ENCODE measurements around the gene LSM2. TPM values are rescaled to one million over a fixed set of nuclear protein-coding genes. Genes with fewer than 3 reads are reported as not detected.
"Not testable (repeated sequence)": the region's sequence is repeated elsewhere in the genome, so short reads cannot be mapped to it uniquely, and the experiment has no call there.

Gene LSM2
- total and polyA plus RNA-seq, 12 donors, result 17.5 to 52.0 (median 23.0) TPM

DNA sequence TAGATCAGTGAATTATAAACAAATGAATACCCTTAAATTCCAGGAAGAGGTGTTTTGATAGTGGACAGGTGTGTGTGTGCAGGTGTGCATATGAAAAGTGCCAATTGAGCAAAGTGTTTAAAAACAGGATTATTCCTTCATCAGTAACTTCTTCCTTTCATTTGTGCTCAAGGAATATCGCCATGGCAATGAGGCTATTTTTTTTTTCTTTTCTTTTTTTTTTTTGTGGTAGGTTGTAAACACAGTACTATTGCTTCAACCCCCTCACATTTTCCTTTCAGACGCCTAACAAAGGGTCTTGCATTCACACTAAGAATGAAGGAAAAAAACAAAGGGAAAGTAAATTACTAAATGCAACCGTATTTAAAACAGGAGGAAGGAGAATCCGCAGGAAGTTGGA is 18.8 kb upstream of the LSM2 start:
- intact Hi-C loops (cut with DNase I), result loop anchor here in 2 of 10 donors (5.0 to 10.0 kb wide), 2 partner anchors 88 to 281 kb away; partner anchors contain the start of genes ATP6V1G2 (in 1 of the 2), CLIC1 (in 1 of the 2), DDX39B (in 1 of the 2) and NFKBIL1 (in 1 of the 2)
- 77 to 78% methylated on average over 4 of the region's 4 CpGs for WGBS, 2 donors
- peak overlapping the region in 7 of 10 donors; percentile 89 to 99 (median 97) for H3K27ac ChIP-seq

DNA sequence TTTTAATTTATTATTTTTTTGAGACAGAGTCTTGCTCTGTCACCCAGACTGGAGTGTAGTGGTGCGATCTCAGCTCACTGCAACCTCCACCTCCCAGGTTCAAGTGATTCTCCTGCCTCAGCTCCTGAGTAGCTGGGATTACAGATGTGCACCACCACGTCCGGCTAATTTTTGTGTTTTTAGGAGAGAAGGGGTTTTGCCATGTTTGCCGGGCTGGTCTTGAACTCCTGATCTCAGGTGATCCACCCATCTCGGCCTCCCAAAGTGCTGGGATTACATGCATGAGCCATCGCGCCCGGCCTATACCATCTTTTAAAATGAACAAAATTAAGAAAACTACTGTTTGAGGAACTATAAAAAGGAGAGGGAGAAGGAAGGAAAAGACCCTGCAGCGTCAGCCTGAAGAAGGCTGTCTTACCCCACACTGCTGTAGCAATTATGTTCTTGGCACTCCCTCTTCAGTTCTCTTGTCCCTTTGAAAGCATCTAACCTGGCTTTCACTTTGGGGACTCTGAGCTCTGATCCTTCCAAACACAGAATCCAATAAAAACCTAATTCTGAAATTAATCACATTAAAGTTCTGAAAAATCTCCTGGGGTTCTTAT is 16.9 kb upstream of the LSM2 start:
- H3K27ac ChIP-seq, result peak overlapping the region; percentile 5 to 99 (median 98)
- intact Hi-C loops (cut with DNase I), result loop anchor here in 1 of 10 donors (10.0 kb wide), 1 partner anchor 279 kb away; the partner anchor contains the start of genes ATP6V1G2, DDX39B and NFKBIL1
- peak overlapping the region in 1 of 10 donors; percentile 6 for H3K4me3 ChIP-seq
- not testable (repeated sequence) for DNase-seq, ATAC-seq, H3K9me3 ChIP-seq, H3K36me3 ChIP-seq, H3K27me3 ChIP-seq
- H3K4me1 ChIP-seq, result peaks cover 14 to 66% (median 53%) of the 10 kb centered on the region in 9 donors
- WGBS, 2 donors, result 88 to 90% methylated on average over 9 of the region's 9 CpGs

More for the DNA sequence above, 18.8 kb upstream of the LSM2 start:
- Histone ChIP-seq H3K4me1 (peaks cover 14 to 50% (median 41%) of the 10 kb centered on the region in 9 donors), H3K36me3 (no peaks in the 10 kb centered on the region), H3K4me3 (peak overlapping the region in 1 of 10 donors; percentile 75), H3K27me3 (no peaks in the 10 kb centered on the region), H3K9me3 (no peaks in the 10 kb centered on the region)
- ATAC-seq, result no peak
- no peak for DNase-seq
- TF ChIP-seq, protein P1, sequence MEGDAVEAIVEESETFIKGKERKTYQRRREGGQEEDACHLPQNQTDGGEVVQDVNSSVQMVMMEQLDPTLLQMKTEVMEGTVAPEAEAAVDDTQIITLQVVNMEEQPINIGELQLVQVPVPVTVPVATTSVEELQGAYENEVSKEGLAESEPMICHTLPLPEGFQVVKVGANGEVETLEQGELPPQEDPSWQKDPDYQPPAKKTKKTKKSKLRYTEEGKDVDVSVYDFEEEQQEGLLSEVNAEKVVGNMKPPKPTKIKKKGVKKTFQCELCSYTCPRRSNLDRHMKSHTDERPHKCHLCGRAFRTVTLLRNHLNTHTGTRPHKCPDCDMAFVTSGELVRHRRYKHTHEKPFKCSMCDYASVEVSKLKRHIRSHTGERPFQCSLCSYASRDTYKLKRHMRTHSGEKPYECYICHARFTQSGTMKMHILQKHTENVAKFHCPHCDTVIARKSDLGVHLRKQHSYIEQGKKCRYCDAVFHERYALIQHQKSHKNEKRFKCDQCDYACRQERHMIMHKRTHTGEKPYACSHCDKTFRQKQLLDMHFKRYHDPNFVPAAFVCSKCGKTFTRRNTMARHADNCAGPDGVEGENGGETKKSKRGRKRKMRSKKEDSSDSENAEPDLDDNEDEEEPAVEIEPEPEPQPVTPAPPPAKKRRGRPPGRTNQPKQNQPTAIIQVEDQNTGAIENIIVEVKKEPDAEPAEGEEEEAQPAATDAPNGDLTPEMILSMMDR (IDR thresholded peaks at IDR 0.05), result no peak

DNA sequence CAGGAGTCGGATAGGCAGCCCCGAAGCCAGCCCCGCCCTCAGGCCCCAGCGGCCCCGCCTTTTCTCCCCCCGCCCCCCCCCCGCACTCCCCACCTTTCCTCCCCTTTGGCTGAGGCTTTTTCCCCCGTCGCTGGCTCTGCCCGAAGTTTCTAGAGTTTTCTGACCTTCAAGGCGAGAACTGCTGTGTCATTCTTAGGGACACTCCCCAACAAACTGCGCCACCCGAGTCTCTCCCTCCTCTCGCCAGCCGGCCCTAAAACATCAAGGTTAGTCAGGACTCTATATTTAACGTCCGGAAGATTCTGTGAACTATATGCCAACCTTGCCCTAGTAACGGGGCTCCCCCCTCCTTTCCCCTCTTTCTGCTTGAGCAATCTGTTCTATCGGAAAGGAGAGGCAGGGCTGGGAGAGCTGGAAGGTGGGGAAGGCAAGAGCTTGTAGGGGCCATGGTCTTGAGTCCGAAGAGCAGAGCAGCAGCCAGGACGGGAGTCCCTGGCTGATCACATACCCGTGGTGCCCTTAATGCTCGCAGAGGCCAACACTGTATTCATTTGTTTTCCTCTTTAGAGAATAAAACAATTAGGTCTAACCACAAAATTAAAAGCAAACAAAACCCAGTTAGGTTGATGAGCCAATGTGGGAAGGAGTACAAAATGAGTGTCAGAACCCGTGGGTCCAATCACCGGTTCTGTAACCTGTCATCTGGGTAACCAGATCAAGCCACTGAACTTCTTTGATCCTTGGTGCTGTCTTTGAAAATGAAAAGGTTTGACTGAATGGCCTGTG is 15.5 kb upstream of the LSM2 start:
- H3K9me3 ChIP-seq, result no peaks in the 10 kb centered on the region
- H3K4me1 ChIP-seq, result peaks cover 16 to 80% (median 62%) of the 10 kb centered on the region in 9 donors
- peak; percentile 78 to 88 for DNase-seq
- peak; percentile 57 to 78 (median 72) for ATAC-seq
- intact Hi-C loops (cut with DNase I), result loop anchor here in 1 of 10 donors (10.0 kb wide), 1 partner anchor 277 kb away; the partner anchor contains the start of genes ATP6V1G2, DDX39B and NFKBIL1
- H3K27ac ChIP-seq, result peak overlapping the region; percentile 93 to 99 (median 98)
- WGBS, 2 donors, result 1 to 2% methylated on average over 24 of the region's 25 CpGs
- TF ChIP-seq, protein P1 (IDR thresholded peaks at IDR 0.05), result no peak
- H3K36me3 ChIP-seq, result no peaks in the 10 kb centered on the region
- no peaks in the 10 kb centered on the region for H3K27me3 ChIP-seq
- peak overlapping the region; percentile 36 to 73 (median 56) for H3K4me3 ChIP-seq

DNA sequence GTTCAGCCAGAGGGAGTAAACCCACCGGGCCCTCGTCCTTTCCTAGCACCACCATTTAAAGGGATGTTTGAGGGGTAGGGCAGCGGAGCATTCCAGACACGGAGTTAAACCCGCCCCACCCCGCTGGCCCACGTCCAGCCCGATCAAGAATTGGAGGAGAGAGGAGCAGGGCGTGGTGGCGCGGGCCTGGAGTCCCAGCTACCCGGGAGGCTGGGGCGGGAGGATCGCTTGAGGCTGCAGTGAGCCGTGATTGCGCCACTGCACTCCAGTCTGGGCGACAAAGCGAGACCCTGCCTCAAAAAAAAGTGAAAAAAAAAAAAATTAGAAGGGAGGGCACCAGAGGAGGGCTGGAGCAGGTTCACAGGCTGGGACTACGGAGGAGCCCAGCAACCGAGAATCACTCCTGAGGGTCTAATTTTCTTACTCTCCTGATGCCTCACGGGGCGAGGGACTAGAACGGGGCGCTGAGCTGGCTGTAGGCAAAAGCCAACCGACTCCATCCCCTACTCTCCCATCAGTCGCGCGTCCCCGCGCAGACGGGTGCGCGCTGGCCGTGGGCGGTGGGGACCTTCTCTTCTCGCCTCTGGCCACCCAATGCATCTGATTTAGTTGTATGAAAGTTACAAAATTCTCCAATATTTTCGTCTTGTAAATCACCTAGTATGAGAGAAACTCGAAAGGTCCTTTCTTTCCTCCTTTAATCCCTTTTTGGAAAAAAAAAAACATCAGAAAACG is 14.7 kb upstream of the LSM2 start:
- H3K9me3 ChIP-seq, result no peaks in the 10 kb centered on the region
- TF ChIP-seq, protein P1 (IDR thresholded peaks at IDR 0.05), result no peak
- intact Hi-C loops (cut with DNase I), result loop anchor here in 1 of 10 donors (10.0 kb wide), 1 partner anchor 277 kb away; the partner anchor contains the start of genes ATP6V1G2, DDX39B and NFKBIL1
- peaks cover 13 to 77% (median 60%) of the 10 kb centered on the region in 9 donors for H3K4me1 ChIP-seq
- peak overlapping the region; percentile 36 to 73 (median 56) for H3K4me3 ChIP-seq
- no peaks in the 10 kb centered on the region for H3K36me3 ChIP-seq
- 4% methylated on average over 39 of the region's 39 CpGs for WGBS, 2 donors
- peak; percentile 56 to 74 (median 68) for ATAC-seq
- DNase-seq, result peak; percentile 57 to 83
- H3K27me3 ChIP-seq, result no peaks in the 10 kb centered on the region
- H3K27ac ChIP-seq, result peak overlapping the region; percentile 93 to 99 (median 98)

DNA sequence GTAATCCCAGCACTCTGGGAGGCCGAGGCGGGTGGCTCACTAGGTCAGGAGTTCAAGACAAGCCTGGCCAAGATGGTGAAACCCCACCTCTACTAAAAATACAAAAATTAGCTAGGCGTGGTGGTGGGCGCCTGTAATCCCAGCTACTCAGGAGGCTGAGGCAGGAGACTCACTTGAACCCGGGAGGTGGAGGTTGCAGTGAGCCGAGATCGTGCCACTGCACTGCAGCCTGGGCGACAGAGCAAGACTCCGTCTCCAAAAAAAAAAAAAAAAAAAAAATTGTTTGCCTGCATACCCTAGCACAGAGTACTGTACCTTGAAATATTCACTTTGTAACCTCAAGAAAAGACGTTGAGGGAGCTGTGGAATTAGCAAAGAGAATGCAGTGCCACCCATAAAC is 13.6 kb upstream of the LSM2 start:
- not testable (repeated sequence) for H3K9me3 ChIP-seq, H3K36me3 ChIP-seq, DNase-seq, H3K27me3 ChIP-seq, ATAC-seq
- Histone ChIP-seq H3K4me3 (peak overlapping the region in 2 of 10 donors; percentile 66), H3K27ac (peak overlapping the region in 9 of 10 donors; percentile 73 to 99 (median 99)), H3K4me1 (peaks cover 10 to 66% (median 50%) of the 10 kb centered on the region in 9 donors)
- WGBS, 2 donors, result 88 to 91% methylated on average over 10 of the region's 10 CpGs
- intact Hi-C loops (cut with DNase I), result loop anchor here in 1 of 10 donors (10.0 kb wide), 1 partner anchor 276 kb away; the partner anchor contains the start of genes ATP6V1G2, DDX39B and NFKBIL1

Measured in heart right ventricle (tissue), 16 donors.